Peyer's patch (tissue), 4 donors: ENCODE data around the gene R3HDM2. TPM values are rescaled to one million over a fixed set of nuclear protein-coding genes. Genes with fewer than 3 reads are reported as not detected.
"Not testable (repeated sequence)": the region's sequence is repeated elsewhere in the genome, so short reads cannot be mapped to it uniquely, and the experiment has no call there.

Experiments
- DNase-seq, 3 donors: peaks; one replicate each; pipeline ENCODE4 v3.0.0-alpha.2; 2017 to 2019
- H3K27ac ChIP-seq, 4 donors: fragments of 200-600 bp; sonication (generic); one replicate each; pipeline ENCODE4 v1.5.1; 2016 to 2019
- H3K27me3 ChIP-seq, 2 donors: fragments of 200-600 bp; sonication (generic); one replicate each; pipeline ENCODE4 v1.5.1; 2019
- H3K36me3 ChIP-seq, 3 donors: fragments of 200-600 bp; sonication (generic); one replicate each; pipeline ENCODE4 v1.5.1; 2016 to 2019
- H3K4me1 ChIP-seq, 4 donors: fragments of 200-600 bp; sonication (generic); one replicate each; pipeline ENCODE4 v1.5.1; 2016 to 2019
- H3K4me3 ChIP-seq, 4 donors: fragments of 200-600 bp; sonication (generic); 1 replicate in 3 of 4; 2 replicates in 1 of 4; pipeline ENCODE4 v1.5.1; 2016 to 2019; ENCODE audit warnings: mild to moderate bottlenecking in 1 of 4
- H3K9me3 ChIP-seq, 4 donors: fragments of 200-600 bp; sonication (generic); one replicate each; pipeline ENCODE4 v1.5.1; 2016 to 2019; ENCODE audit warnings: mild to moderate bottlenecking in 1 of 4
- POLR2A ChIP-seq, 2 donors: fragments of 450-650 bp; IDR thresholded peaks; one replicate each; pipeline ENCODE4 v1.5.1; 2017; ENCODE audit warnings: antibody characterized with exemption in 2 of 2, mild to moderate bottlenecking in 2 of 2, moderate library complexity in 2 of 2
- total RNA-seq, 4 donors: library from RNA; depleted of rRNA; stranded (reverse); fragments of >200 nt; gene quantifications; one replicate each; pipeline ENCODE4 v1.1.0, GENCODE V29; 2016
- TF ChIP-seq, protein P1 (sequence below), 6 experiments: fragments of 450-650 bp in 4 of 6; fragments of 200-600 bp in 2 of 6; sonication (generic) in 1 of 6; IDR thresholded peaks; one replicate each; pipeline ENCODE4 v1.5.1; 2017 to 2019; ENCODE audit warnings: antibody characterized with exemption in 6 of 6, mild to moderate bottlenecking in 3 of 6, moderate library complexity in 1 of 6

The R3HDM2 gene
- total RNA-seq, 4 donors from 2014 or later, result 23.1 to 145 (median 54.8) TPM

DNA sequence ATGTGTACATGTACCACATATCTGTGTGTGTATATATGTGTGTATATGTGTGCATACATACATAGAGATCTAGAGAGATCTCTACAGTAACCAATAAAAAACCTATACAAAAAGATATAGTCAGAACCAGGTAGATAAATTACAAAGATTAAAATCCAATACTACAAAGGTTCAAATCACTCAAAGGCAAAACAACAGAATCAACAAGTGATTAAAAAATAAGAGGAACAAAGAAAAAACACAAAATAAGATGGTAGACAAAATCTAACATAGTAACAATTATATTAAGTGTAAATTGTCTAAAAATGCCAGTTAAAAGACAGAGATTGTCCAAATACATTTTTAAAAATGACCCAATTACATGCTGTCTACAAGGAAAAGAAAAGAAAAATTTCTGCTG lies 83.6 kb downstream of the R3HDM2 start:
- Histone ChIP-seq H3K27ac (no peak overlapping the region), H3K9me3 (no peaks in the 10 kb centered on the region), H3K4me3 (no peak overlapping the region), H3K27me3 (no peaks in the 10 kb centered on the region), H3K4me1 (no peaks in the 10 kb centered on the region), H3K36me3 (peaks cover 0 to 7% (median 0%) of the 10 kb centered on the region in 3 donors)
- no peak for DNase-seq
- TF ChIP-seq, protein P1, sequence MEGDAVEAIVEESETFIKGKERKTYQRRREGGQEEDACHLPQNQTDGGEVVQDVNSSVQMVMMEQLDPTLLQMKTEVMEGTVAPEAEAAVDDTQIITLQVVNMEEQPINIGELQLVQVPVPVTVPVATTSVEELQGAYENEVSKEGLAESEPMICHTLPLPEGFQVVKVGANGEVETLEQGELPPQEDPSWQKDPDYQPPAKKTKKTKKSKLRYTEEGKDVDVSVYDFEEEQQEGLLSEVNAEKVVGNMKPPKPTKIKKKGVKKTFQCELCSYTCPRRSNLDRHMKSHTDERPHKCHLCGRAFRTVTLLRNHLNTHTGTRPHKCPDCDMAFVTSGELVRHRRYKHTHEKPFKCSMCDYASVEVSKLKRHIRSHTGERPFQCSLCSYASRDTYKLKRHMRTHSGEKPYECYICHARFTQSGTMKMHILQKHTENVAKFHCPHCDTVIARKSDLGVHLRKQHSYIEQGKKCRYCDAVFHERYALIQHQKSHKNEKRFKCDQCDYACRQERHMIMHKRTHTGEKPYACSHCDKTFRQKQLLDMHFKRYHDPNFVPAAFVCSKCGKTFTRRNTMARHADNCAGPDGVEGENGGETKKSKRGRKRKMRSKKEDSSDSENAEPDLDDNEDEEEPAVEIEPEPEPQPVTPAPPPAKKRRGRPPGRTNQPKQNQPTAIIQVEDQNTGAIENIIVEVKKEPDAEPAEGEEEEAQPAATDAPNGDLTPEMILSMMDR (IDR thresholded peaks at IDR 0.05), result no peak
- no peak for TF ChIP-seq POLR2A (IDR thresholded peaks at IDR 0.05)

GRCh38 chr12:57343703-57344378 lies 87.0 kb downstream of the R3HDM2 start:
- H3K4me1 ChIP-seq, result peaks cover 0 to 9% (median 0%) of the 10 kb centered on the region in 4 donors
- H3K4me3 ChIP-seq, result no peak overlapping the region
- no peaks in the 10 kb centered on the region for H3K9me3 ChIP-seq
- DNase-seq, result no peak
- no peaks in the 10 kb centered on the region for H3K27me3 ChIP-seq
- TF ChIP-seq, protein P1 (IDR thresholded peaks at IDR 0.05), result no peak
- TF ChIP-seq POLR2A (IDR thresholded peaks at IDR 0.05), result no peak
- peaks cover 0 to 5% (median 0%) of the 10 kb centered on the region in 3 donors for H3K36me3 ChIP-seq
- H3K27ac ChIP-seq, result no peak overlapping the region

DNA sequence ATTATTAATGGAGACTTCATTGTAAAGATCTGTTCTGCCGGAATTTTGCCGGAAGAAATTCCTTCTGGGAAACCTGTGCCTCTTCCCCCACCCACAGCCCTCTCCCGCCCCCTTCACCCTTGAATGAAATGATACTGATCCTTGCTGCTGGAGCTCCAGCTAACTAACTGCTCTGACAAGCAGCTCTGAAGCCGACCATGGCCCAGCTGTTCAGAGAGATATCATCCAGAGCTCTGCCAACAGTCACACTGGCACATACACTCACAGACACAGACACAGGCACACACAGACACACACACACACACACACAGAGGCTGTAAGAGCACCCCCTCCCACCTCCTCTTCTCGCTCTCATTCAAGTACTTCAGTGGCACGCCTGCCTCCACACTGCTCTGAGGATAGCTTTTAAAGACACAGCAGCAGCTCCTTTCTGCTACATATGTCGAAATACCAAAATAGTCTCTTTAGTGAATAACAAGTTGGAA lies 88.6 kb downstream of the R3HDM2 start:
- Histone ChIP-seq H3K4me1 (peaks cover 0 to 9% (median 0%) of the 10 kb centered on the region in 4 donors), H3K27me3 (no peaks in the 10 kb centered on the region), H3K36me3 (peaks cover 0 to 6% (median 0%) of the 10 kb centered on the region in 3 donors), H3K4me3 (no peak overlapping the region), H3K27ac (no peak overlapping the region), H3K9me3 (no peaks in the 10 kb centered on the region)
- TF ChIP-seq, protein P1 (IDR thresholded peaks at IDR 0.05), result no peak
- TF ChIP-seq POLR2A (IDR thresholded peaks at IDR 0.05), result no peak
- DNase-seq, result no peak

GRCh38 chr12:57341275-57341990 lies 89.4 kb downstream of the R3HDM2 start:
- no peak overlapping the region for H3K4me3 ChIP-seq
- no peaks in the 10 kb centered on the region for H3K27me3 ChIP-seq
- no peaks in the 10 kb centered on the region for H3K9me3 ChIP-seq
- H3K36me3 ChIP-seq, result peaks cover 0 to 6% (median 0%) of the 10 kb centered on the region in 3 donors
- no peak overlapping the region for H3K27ac ChIP-seq
- H3K4me1 ChIP-seq, result peaks cover 0 to 9% (median 0%) of the 10 kb centered on the region in 4 donors
- TF ChIP-seq, protein P1 (IDR thresholded peaks at IDR 0.05), result no peak
- no peak for TF ChIP-seq POLR2A (IDR thresholded peaks at IDR 0.05)
- no peak for DNase-seq

DNA sequence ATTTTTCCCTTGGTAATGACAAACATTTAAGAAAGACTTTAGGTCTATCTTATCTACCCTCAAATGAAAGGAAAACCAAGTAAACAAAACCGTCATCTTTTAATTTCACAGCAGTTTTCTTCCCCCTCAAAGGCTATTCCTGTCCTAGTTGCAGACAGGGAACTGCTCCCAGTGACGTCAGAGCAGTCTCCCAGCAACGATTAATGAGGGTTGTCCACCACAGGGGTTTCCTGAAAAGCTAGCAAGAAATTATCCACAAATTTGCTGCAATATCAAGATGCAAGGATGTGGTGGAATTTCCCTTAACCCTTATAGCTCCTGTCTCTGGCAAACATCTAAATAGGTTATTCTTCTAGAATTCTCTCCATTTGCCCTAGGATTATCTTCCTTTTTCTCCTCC lies 90.7 kb downstream of the R3HDM2 start:
- no peaks in the 10 kb centered on the region for H3K27me3 ChIP-seq
- H3K27ac ChIP-seq, result no peak overlapping the region
- TF ChIP-seq, protein P1 (IDR thresholded peaks at IDR 0.05), result no peak
- no peak for TF ChIP-seq POLR2A (IDR thresholded peaks at IDR 0.05)
- peak in 1 of 3 donors; percentile 59 for DNase-seq
- H3K9me3 ChIP-seq, result no peaks in the 10 kb centered on the region
- no peak overlapping the region for H3K4me3 ChIP-seq
- H3K36me3 ChIP-seq, result peaks cover 0 to 6% (median 0%) of the 10 kb centered on the region in 3 donors
- H3K4me1 ChIP-seq, result peaks cover 0 to 9% (median 0%) of the 10 kb centered on the region in 4 donors

GRCh38 chr12:57336299-57336698 lies 94.5 kb downstream of the R3HDM2 start:
- H3K27me3 ChIP-seq, H3K4me1 ChIP-seq, H3K4me3 ChIP-seq, DNase-seq, H3K36me3 ChIP-seq, H3K9me3 ChIP-seq, H3K27ac ChIP-seq: not testable (repeated sequence)
